ENCODE measurements around the gene CTDSPL.
"Not testable (repeated sequence)": the region's sequence is repeated elsewhere in the genome, so short reads cannot be mapped to it uniquely, and the experiment has no call there.

The CTDSPL gene

DNA sequence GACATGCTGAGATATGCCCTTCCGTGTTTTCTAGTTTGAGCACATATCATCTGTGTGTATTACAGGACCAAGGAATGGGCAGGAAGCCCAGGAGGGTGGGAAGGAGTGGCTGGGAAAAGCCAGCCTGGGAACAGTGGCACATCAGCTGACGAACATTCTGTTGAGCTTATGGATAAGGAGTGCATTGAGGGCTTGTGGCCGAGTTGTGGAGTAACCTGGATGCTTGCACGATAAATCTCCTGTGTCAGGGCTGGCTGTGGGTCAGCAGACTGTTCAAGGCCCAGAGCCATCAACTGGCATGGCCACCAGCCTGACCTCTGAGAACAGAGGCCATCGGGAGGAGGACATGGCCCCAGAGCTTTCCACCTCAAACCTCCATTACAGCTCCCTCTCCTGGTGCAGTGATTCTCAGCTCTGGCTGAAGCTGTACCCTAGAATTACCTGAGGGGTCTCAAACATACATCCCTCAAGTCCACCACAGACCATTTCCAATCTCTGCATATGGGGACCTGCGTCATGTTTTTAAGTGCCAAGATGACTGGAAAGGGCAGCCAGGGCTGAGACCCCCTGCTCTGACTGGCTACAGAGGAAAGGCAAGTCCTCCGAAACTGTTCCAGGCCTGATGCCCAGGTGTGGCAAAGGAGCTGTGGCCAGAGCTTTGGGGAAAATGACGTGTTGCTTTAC, 124.1 kb downstream of the CTDSPL start:
- no peak overlapping the region for H3K4me3 ChIP-seq (ENCODE audit: low read depth, low read length)

DNA sequence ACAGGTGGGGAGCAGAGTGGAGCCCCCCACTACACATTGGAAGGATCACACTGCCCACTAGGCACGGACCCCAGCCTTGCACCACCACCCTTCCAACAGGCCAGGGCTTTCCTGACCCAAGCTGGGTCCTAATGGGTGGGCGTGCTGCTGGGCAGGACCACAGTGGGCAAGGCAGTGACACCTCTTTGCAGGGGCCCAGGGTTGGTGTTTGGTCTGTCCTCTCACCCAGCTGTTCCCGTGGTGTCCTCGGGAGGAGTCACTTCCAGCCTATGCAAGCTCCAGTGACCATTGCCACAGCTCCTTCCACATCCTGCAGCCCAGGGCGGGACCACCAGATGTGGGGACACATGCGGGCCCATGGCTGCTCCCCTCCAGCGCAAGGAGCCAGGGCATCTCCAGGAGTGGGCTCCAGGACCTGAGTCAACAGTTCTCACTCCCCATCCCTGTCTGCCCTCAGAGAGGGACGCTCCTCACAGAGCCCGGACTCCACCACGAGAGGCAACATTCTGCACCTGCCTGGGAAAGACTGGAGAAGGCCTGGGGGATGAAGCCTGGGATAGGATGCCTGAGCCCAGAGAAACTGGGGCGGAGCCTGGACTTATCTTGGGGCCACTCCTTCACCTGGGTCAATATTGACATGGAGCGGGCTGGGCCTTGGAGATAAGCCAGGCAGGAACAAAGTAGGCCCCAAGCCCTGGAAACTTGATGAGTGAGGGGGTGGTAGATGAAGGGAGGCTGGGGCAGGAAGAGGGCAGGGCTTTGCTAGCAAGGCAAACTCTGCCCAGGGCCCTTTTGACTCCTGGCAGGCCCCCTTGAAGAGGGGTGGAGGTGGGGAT, 125.0 kb downstream of the CTDSPL start:
- H3K4me3 ChIP-seq (ENCODE audit: low read depth, low read length): no peak overlapping the region

DNA sequence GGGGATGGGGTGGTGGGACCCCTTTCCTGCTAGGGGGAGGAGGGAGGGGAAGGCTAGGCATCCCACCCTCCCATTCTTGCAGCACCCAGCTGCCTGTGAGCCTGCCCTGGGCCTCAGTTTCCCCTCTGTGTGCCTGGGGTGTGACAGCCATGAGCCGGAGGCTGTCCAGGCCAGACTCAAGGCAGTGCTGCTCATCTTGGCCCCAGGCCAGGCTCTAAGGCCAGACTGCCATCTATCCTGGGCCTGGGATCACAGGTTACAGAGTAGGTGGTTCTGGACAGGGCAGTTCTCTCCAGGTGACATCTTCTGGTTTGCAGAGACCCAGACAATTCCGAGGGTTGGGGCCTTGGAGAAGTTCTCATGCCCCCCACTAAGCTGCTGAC, 125.6 kb downstream of the CTDSPL start:
- H3K4me3 ChIP-seq (ENCODE audit: low read depth, low read length): no peak overlapping the region

DNA sequence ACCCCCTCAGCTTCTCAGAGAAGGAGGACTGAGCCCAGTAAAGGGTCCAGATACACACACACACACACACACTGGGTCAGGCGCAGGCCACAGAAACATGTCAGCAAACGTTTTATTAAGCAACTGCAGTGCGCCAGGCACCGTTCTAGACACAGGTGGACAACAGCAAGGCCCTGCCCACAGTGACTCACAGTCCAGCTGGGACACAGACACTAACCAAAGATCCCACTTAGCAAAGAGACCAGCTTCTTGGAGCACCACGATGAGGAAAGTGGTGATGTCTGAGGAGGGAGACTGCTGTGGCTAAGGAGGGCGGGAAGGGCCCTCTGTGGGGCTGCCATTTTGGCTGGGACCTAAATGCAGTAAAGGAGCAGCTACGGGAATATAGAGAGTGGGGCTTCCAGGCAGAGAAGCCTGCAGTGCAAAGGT, 126.1 kb downstream of the CTDSPL start:
- H3K4me3 ChIP-seq (ENCODE audit: low read depth, low read length): no peak overlapping the region

DNA sequence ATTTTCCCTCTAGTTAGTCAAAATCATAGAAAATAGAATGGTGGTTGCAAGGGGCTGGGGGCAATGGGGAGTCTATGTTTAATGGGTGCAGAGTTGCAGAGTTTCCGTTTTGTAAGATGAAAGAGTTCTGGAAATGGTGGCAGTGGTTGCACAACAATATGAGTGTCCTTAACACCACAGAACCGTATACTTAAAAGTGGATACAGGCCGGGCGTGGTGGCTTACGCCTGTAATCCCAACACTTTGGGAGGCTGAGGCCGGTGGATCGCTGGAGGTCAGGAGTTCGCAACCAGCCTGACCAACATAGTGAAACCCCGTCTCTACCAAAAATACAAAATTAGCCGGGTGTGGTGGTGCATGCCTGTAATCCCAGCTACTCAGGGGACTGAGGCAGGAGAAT, 126.7 kb downstream of the CTDSPL start:
- not testable (repeated sequence) for H3K4me3 ChIP-seq (ENCODE audit: low read depth, low read length)

DNA sequence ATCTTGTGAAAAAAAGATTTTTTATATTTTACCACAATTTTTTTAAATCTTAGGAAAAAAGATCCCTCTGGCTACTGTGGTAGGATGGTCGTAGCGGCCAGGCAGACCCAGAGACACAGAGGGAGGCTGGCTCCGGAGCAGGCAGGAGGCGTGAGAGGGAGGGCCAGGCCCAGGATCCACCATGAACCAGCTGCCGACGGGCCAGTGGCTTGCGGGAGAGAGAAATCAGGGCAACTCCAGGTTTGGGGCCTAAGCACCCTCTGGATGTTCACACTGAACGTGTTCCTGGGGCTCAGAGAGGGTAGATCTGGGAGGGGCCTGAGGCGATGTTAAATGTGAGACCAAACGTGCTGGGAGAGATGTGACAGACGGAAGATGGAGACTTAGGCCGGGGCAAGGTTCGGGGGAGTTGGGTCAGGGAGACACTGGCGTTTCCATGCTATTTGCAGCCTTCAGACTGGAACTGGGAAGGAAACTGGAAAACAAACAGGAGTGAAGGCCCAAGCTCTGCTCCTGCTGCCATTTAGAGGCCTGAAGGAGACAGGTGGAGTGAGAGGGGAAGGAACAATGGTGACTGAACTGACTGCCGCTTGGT, 127.3 kb downstream of the CTDSPL start:
- no peak overlapping the region for H3K4me3 ChIP-seq (ENCODE audit: low read depth, low read length)

DNA sequence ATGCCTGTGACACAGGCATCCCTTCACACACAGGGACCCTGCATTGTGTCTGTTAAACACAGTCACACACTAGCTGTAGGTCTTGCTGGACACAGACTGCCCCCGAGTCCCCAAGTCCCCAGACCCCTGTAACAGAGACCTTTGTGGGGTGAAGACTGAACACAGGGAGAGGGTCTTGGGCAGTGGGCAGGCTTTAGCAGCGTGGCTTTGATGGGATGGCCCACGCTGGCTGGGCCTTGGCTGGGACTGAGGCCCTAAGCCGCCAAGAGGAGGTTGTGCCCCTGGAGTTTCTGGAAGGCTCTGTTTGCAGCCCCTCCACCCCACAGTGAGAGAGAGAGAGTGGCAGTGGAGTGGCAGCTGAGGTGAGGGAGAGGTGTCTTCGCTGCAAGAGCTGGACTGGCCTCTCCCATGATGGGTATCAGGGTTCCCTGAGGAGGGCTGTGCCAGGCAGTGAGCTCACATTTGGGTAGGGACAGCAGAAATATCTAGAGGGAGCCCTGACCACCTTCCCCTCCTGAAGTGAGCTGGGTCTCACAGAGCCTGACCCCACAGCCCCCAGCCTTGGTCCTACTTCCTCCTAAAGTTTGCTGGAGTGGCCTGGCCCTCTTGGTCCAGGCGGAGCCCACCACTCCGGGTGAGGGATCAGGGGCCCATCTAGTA, 128.3 kb downstream of the CTDSPL start:
- no peak overlapping the region for H3K4me3 ChIP-seq (ENCODE audit: low read depth, low read length)

DNA sequence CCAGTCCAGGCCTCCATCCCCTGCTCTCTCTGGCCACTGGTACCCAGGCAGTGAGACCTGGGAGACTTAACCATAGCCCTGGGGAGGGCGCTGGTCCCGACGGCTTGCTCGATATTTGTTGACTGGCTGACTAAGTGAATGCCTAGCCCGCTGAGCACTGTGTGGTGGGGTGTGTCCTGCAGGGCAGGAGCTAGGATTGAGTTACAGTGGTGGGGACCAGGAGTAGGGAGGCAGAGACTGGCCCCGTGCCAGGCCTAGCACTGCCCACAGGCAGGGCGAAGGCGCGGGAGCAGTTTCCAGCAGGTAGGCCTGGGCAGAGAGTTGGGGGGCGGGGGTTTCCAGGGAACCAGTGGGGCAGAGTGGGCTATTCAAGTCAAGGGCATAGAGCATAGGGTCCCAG, 128.8 kb downstream of the CTDSPL start, which contains the start of gene VILL:
Gene VILL, plus strand, starts transcription at position 260 of the 400 bp plus-strand sequence. CDS start 2,887 bp downstream, outside the sequence.
- H3K4me3 ChIP-seq (ENCODE audit: low read depth, low read length): no peak within 1 kb of the TSS

DNA sequence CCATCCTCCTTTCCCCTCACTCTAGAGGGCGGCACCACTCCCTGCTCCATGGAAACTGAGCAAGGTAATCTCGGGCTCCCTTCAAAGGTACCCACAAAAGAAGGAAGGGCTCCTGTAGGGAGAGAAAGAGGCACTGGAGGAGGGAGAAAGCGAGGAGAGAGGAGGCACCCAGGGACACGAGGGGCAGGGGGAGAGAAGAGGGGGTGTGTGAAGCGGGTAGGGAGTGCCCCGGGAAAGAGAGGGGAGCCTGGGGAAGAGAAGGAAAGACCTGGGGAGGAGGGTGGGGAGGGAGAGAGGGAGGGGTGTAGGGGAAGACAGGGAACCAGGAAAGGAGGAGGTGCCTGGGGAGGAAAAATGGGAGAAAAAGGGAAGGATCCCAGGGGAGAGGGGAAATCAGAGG, 129.4 kb downstream of the CTDSPL start:
- no peak overlapping the region for H3K4me3 ChIP-seq (ENCODE audit: low read depth, low read length)

DNA sequence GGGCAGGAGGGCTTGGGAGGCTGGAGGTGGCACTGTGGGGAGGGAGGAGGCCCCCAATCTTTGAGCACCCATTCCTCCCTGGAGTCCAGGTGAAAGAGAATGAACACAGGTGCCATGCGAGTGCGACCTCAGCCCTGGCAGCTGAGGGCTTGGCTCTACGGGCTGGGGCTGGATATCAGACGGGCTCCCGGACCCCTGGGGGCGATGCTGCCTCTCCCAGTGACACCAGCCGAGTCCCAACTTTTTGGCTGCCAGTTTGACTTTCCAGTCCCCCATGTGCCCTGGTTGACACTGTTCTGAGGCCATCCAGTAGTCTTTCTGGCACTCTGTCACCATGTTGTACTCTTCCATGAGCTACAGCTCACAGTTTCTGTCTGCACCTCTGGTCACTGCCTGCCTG, 130.1 kb downstream of the CTDSPL start:
- no peak overlapping the region for H3K4me3 ChIP-seq (ENCODE audit: low read depth, low read length)

DNA sequence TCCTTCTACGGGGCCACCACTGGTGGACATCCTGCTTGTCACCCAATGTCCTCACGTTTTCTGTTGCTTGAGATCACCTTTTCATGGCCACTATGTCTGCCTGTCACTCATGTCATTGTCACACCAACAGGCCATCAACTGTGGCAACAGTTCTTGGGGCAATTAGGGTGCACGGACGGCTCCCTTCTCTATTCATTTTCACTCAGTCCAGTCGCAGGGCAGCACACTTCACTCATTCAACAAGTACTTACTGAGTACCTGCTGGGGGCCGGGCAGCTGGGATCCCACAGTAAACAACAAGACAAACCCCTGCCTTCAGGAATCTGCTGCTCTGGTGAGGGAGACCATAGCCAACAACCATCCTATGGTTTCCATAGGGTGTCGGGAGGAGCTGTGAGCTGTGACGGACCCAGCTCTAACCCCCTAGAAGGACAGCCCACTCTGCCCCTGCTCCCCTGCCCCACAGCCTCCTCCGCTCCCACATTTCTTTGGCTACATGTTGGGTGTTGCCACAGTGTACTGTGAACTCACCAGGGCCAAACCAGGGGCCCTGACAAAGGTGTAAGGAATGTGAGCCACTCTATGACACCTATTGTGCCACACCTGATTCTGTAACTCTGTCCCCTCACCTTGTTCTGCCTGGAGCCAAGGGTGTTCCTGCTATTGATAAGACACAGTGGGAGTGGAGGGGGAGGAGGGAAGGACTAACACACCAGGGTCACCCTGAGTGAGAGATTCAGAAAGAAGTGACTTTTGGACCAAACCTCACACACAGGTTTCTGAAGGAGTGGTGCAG, 130.8 kb downstream of the CTDSPL start:
- H3K4me3 ChIP-seq (ENCODE audit: low read depth, low read length): no peak overlapping the region

DNA sequence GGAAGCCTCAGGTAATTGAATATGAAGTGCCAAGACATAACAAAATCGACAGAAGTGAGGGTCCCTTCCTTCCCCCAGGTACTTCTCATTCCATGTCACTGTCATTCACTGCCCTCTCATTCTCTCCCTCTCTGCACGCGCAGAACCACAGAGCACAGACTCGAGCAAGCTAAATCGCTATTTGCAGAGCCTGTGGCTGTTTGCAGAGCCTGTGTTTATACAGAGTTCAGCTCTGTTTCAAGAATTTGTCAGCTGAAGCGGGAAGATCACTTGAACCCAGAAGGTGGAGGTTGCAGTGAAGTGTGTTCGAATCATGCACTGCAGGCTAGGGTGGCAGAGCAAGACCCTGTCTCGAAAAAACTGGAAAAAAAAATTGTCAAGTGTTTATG, 131.4 kb downstream of the CTDSPL start:
- H3K4me3 ChIP-seq (ENCODE audit: low read depth, low read length): no peak overlapping the region

DNA sequence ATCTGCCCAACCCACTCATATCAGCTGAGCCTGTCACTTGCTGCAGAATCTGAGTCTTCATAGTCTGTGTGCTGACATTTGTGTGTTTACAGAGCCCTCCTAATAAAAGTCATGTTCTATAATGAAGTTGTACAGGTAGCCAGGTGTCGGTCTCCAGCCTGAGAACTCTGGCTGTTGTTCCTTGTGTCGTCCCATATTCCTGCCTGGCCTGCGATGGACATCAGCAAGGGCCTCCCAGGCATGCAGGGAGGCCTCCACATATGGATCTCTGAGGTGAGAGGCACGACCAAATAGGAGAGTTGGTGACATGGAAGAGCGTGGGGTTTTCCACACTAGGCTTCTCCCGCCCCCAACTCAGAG, 131.8 kb downstream of the CTDSPL start:
- H3K4me3 ChIP-seq (ENCODE audit: low read depth, low read length): no peak overlapping the region

DNA sequence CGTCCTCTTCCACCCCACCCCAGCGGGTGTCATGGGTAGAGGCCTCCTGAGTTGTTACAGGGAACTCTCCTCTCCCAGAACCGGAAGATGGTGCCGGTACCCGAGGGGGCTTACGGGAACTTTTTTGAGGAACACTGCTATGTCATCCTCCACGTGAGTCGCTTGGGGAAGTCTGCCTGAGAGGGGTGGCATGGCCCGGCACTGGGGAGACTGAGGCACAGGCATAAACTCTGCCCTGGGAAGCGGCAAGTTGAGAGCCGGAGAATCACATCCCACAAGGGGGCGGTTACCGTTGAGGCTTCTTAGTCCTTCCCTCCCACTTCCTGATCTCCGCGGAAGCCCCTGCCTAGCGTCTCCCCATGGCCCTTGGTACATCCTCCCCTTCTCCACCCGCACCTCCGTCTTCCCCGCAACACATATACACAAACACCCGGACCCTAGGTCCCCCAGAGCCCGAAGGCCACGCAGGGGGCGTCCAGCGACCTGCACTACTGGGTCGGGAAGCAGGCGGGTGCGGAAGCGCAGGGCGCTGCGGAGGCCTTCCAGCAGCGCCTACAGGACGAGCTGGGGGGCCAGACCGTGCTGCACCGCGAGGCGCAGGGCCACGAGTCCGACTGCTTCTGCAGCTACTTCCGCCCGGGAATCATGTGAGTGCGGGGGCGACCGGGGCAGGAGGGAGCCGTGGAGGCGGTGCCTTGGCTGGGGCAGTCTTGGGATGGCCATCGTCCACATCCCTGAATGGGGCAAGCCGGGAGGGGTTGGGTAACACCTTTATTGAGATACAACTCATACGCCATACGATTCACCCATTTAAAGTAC, 132.3 kb downstream of the CTDSPL start:
- peak overlapping the region; percentile 43 for H3K4me3 ChIP-seq (ENCODE audit: low read depth, low read length)

DNA sequence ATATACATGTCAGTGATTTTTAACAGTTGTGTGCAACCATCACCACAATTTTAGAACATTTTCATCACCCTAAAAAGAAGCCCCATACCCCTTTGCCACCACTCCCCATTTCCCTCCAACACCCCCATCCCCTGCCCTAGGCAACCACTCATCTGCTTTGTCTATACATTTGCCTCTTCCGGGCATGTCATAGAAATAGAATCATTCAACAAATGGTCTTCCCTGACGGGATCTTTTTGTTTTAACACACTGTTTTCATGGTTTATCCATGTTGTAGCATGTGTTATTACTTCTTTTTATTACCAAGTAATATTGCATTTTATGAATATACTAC, 132.9 kb downstream of the CTDSPL start:
- peak overlapping the region; percentile 43 for H3K4me3 ChIP-seq (ENCODE audit: low read depth, low read length)

DNA sequence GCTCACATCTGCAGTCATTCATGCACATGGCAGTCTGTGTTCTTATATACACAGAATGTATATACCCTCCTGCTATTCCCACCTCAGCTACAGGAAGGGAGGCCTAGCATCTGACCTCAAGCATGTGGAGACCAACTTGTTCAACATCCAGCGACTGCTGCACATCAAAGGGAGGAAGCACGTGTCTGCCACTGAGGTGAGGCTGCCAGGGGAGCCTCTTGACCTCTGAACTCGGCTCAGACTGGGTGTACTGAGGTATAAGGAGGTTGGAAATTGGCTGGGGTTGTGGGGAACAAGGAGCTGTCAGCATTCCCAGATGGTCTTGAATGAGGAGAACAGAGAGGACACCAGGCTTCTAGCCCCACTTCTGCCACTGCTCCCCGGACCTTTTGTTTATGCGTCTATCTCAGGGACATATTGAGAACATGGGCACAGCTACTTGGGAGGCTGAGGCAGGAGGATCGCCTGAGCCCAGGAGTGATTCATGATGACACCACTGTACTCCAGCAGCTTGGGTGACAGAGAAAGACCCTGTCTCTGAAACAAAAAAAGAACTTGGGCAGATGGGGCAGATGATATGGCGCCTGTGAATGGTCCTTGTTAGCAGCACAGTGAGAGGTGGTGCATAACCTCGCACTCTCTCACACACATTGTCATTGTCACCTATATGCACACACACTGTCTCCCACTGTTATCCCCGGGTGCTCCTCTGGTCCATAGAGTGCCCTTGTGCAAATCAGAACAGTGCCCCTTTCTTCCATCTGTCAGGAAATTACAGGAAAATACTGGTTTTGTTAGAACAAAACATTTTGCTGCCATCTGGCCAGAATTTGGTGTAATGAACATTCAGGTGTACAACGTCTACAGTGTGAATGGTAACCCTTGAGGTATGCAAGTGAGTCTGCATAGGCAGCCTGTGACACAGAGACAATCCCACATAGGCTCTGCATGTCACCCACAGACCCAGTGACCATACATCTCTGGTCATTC, 134.3 kb downstream of the CTDSPL start:
- H3K4me3 ChIP-seq (ENCODE audit: low read depth, low read length): no peak overlapping the region

DNA sequence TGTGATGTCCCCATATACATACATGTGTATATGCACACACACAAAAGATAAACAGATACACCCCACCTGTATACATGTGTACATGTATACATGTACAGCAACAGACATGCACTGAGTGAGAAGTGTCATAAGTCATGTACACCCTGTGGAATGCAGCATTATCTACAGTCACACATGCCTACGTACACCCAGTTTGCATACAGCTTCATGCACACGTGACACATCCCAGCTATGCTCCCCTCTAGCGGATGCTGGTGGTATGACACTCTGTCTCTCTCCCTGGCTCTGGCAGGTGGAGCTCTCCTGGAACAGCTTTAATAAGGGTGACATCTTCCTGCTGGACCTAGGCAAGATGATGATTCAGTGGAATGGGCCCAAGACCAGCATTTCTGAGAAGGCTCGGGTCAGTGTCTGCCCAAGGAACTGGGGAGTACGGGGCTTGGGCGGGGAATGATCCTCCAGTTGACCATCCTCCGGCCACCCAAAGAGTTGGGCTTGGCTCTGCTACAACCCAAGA, 135.2 kb downstream of the CTDSPL start:
- H3K4me3 ChIP-seq (ENCODE audit: low read depth, low read length): no peak overlapping the region

DNA sequence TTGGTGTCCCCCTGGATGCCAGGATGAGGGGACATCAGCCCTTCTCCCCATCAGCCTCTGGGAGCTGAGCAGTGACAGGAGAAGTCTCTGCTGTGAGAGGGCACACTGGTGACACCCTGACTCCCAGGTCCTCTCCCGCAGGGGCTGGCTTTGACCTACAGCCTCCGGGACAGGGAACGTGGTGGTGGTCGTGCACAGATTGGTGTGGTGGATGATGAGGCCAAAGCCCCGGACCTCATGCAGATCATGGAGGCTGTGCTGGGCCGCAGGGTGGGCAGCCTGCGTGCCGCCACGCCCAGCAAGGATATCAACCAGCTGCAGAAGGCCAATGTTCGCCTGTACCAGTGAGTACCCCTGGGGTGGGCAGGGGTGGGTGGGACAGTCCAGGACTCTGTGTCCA, 135.7 kb downstream of the CTDSPL start:
- H3K4me3 ChIP-seq (ENCODE audit: low read depth, low read length): no peak overlapping the region

Data from iPS-11a (cell line).